Neural progenitor cell (in vitro differentiated cells): ENCODE data around the gene COLEC12.

Experiments
- EZH2 ChIP-seq: fragments of 200-600 bp; sonication (generic); IDR thresholded peaks from 2 replicates; pipeline ENCODE4 v1.6.1; 2017; ENCODE audit warnings: antibody characterized with exemption, mild to moderate bottlenecking, moderate library complexity
- TF ChIP-seq, protein P1 (sequence below): fragments of 200-600 bp; sonication (generic); IDR thresholded peaks from 2 replicates; pipeline ENCODE4 v1.5.1; 2017; ENCODE audit warnings: antibody characterized with exemption, mild to moderate bottlenecking

DNA sequence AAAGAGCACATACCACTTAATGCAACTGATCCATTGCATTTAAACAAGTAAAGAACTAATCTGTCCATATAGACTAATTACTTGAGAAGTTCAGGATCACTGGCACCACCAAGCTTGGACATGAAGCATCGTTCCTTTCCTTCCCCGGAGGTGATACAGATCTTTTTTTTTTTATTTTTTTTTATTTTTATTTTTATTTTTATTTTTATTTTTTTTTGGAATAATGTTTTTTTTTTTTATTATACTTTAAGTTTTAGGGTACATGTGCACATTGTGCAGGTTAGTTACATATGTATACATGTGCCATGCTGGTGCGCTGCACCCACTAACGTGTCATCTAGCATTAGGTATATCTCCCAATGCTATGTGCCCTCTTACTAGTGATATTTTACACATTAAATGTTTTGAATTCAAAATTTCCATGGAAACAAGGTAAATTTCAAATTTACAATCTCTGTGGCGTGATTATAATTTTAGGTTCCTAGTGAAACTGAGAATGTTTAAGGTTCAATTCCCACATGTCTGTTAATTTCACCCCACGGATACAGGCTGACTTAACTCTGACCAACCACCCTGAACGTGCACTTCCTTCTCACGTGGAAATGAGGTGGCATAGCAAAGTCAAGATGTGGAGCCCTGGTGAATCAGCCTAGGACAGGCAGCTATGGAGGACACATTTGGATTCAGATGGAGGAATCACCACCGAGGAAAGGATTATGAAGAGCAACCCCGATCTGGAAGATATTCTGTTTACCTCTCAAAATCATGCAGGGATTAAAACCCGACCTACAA lies 131.1 kb downstream of the COLEC12 start:
- TF ChIP-seq, protein P1, sequence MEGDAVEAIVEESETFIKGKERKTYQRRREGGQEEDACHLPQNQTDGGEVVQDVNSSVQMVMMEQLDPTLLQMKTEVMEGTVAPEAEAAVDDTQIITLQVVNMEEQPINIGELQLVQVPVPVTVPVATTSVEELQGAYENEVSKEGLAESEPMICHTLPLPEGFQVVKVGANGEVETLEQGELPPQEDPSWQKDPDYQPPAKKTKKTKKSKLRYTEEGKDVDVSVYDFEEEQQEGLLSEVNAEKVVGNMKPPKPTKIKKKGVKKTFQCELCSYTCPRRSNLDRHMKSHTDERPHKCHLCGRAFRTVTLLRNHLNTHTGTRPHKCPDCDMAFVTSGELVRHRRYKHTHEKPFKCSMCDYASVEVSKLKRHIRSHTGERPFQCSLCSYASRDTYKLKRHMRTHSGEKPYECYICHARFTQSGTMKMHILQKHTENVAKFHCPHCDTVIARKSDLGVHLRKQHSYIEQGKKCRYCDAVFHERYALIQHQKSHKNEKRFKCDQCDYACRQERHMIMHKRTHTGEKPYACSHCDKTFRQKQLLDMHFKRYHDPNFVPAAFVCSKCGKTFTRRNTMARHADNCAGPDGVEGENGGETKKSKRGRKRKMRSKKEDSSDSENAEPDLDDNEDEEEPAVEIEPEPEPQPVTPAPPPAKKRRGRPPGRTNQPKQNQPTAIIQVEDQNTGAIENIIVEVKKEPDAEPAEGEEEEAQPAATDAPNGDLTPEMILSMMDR, result no peak
- TF ChIP-seq EZH2, result no peak
